Jurkat, Clone E6-1 (cell line): ENCODE results near the gene CDH20.

ENCODE experiments used
- DNase-seq: peaks from one replicate; pipeline ENCODE4 v3.0.0-alpha.2; 2011; ENCODE audit warnings: low read depth, low spot score
- H3K4me3 ChIP-seq: 2 replicates; pipeline ENCODE4 v1.5.1; 2011; ENCODE audit warnings: mild to moderate bottlenecking, low read length, control low read depth, moderate library complexity

CDH20 gene

DNA sequence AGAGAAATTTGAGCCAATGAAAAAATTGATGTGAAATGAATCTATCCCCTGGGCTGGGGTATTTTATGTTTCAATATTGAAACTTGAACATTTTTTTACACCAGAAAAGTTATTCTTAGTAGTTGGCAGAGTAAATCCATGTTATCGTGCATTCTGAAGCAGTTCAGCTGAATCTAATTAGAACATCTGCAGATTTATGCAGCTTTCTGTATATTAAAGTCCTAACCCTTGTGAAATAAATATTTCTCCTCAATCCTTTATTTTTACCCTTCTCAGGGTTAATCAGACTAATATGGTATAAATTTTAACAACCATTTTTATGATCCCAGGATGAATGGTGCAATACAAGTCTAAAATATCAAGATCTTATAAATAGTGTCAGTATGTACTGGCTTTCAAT lies 69.5 kb downstream of the CDH20 start:
- H3K4me3 ChIP-seq = no peak overlapping the region
- no peak for DNase-seq

DNA sequence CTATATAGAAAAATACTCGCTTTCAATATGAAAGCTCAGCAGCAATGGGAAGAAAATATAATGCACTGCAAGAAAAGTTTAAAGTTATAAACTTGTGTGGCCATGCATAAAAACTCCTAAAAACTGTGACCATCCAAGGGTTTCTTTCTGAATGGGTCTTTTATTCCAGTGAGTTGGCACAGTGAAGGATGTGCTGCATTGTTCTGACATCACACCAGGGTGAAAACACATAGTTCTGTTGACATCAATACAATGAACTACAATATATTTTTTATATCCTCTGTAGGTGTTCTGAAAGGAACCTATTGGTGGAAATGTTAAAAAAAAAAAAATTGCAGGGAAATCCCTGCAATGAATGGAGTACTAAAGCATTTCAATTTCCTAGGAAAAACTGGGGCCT lies 80.2 kb downstream of the CDH20 start:
- H3K4me3 ChIP-seq = no peak overlapping the region
- DNase-seq = no peak

- no peak overlapping the region for H3K4me3 ChIP-seq
- DNase-seq = no peak
These were observed 80.9 kb downstream of the CDH20 start for GRCh38 chr18:61414086-61414485.

GRCh38 chr18:61419763-61420162 lies 86.5 kb downstream of the CDH20 start:
- no peak for DNase-seq
- H3K4me3 ChIP-seq = no peak overlapping the region

GRCh38 chr18:61420218-61420885 lies 87.1 kb downstream of the CDH20 start:
- no peak for DNase-seq
- H3K4me3 ChIP-seq = no peak overlapping the region

DNA sequence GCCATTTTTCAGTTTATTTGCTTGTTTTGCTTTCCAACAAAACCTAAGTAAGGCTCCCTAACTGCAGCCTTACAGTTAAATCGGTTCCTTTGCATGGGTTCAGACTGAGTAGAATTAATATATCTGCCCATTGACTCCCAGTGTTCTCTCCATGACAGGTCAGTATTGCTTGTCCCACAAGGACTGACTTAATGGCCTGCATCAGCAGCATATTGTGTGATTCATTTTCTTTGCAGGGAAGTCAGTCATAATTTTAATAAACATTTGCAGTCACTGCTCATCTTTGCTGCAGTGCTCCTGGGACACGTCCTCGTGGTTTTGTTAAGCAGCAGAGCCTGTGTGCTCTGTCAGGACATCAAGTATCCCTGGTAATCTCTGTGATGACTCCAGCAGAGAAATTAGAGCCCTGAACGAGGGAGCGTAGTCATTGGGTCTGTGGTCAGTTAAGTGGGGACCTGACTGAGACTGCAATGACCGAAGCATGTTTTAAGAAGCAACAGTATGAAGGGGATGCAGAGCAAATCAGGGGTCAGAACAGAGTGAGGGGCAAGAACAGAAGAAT lies 93.3 kb downstream of the CDH20 start:
- DNase-seq = no peak
- no peak overlapping the region for H3K4me3 ChIP-seq

- no peak for DNase-seq
- H3K4me3 ChIP-seq = no peak overlapping the region
These were observed 95.0 kb downstream of the CDH20 start for GRCh38 chr18:61428266-61428665.

DNA sequence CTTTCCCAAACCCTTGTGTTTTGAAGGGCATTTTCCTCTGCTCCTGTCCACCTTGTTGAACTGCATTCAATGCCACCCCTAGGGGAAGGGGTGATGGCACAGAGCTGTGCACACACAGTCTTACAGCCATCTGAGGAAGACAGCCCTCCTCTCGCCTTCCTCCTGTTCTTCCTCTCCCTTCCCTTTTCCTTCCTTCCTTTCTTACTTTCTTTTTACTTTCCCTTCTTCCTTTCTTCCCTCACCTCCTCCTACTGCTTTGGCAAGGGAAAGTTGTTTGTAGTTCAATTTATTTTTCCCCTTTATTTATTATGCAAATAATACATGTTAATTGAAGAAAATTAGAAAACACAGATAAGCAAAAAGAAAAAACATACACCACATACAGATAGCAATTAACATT lies 99.4 kb downstream of the CDH20 start:
- DNase-seq = no peak
- no peak overlapping the region for H3K4me3 ChIP-seq

DNA sequence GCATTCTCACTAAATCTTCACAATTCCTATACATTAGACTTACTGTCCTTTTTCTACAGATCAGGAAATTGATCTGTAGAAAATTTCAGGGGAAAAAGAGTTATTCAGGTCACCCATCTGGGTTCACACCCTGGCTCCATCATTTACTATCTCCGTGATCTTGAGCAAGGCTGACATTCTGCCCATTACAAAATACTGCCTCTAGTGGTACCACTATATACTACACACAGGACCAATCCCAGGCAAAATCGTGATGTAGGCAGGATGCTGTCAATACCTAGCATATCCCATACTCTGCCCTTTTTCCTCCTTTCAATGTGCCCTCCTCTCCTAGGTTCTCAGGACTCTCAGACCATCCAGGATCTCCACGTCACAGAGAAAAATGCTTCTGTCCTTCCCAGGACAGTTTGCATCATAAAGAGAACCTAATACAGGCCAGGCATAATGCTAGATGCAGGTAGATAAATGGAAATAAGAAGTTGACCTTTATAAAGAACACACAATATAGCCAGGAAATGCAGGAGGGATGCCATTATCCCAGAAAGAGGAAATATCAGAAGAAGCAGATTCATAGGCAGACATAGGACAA lies 101.9 kb downstream of the CDH20 start:
- peak; percentile 27 for DNase-seq

DNA sequence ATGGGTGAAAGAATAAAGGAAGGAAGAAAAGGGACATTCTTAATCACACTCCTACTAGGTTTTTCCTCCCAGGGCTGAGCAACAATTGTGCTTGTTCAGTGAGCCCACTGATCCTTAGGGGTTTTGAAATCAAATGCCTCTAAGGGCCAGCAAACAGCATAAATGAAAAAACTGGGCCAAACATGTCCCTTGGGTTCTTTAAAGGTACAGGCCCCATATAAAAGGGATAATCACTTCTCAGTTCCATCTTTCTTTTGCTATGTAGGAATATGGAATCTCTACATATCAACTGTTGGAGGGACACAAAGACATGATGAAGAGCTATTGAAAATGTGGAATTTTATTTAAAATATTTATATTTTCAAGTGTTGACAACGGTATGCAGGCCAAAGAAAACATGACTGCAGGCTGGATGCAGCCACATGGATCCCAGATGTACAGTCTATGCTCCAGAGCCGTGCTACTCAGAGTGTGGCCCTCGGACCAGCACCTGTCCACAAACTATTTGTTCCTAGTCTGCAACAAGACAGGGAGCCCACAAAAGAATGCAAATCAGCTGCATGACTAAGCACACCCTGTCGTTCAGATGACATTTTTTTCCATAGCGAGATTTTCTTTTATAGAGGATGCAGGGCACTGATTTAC lies 110.0 kb downstream of the CDH20 start:
- no peak for DNase-seq

More for the DNA sequence above, 101.9 kb downstream of the CDH20 start:
- no peak overlapping the region for H3K4me3 ChIP-seq

GRCh38 chr18:61448316-61448715 lies 115.1 kb downstream of the CDH20 start:
- H3K4me3 ChIP-seq = no peak overlapping the region
- DNase-seq = no peak

More for the DNA sequence above, 110.0 kb downstream of the CDH20 start:
- H3K4me3 ChIP-seq = no peak overlapping the region

GRCh38 chr18:61459896-61460648 lies 126.8 kb downstream of the CDH20 start:
- no peak overlapping the region for H3K4me3 ChIP-seq
- DNase-seq = no peak

- no peak for DNase-seq
- no peak overlapping the region for H3K4me3 ChIP-seq
These were observed 131.4 kb downstream of the CDH20 start for GRCh38 chr18:61464551-61465142.

DNA sequence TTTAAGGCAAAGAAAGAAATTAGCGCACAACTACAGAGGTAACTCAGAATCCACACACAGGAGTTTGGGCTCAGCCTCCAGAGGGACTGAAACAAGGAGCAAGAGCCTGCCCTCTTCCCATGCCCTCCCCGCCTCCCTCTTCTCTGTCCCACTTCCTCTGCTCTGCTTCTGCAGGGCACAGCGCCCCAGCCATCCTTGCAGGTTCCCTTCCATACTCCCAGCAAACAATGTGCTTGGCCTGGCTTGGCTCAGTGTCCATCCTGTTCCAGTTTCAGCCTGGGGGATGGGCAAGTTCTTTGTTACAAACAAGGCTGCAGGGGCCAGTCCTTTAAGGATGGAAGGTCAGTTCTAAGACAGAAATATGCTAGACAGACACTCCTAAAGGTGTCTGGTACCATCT lies 133.5 kb downstream of the CDH20 start:
- no peak for DNase-seq
- no peak overlapping the region for H3K4me3 ChIP-seq

DNA sequence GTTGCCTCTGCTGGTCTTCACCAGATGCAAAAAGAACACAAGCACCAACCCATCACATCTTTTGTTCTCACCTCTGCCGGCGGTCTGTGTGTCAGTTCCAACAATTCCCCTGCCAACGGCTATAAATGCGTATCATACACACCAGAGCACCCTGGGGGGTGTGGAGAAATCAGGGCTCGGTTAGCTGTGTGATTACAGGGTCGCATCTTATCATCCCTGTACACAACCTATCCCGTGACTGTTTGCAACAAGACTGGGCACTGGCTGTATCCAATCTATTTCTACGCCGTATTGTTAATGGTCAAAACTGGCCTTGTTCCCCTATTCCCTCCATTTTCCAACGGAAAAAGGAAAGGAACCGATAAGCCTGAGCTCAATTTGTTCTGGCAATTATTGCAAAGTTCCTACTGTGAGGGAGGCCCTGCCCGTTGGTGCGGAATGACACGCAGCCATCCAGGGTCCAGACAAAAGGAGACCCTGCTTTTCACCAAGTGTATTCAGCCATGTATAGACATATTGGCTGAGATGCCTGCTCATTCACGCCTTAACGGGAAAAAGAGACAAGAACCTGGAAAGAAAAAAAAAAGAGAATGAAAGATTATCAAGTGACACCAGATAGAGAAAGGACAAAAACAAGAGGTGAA lies 136.9 kb downstream of the CDH20 start:
- DNase-seq = no peak
- H3K4me3 ChIP-seq = no peak overlapping the region

DNA sequence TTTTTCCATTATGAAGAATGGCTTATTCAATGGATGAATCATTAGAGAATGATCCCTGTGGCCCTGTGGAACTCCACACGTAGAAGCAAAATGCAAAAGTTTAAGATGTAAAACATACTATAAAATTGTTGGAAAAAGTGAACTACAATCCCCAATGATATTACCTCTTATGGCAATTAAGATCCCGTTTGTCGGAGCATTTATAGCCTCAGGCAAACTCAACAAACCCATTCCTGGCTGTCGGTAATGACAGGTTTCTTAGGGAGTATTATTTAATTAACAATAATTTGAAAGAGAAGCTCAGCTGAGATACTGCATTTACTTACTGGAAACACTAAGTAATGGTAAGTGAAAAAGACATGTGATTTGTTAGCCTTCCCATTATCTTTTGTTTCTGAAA lies 138.3 kb downstream of the CDH20 start:
- DNase-seq = no peak
- no peak overlapping the region for H3K4me3 ChIP-seq

GRCh38 chr18:61471942-61472341 lies 138.7 kb downstream of the CDH20 start:
- no peak overlapping the region for H3K4me3 ChIP-seq
- DNase-seq = no peak

DNA sequence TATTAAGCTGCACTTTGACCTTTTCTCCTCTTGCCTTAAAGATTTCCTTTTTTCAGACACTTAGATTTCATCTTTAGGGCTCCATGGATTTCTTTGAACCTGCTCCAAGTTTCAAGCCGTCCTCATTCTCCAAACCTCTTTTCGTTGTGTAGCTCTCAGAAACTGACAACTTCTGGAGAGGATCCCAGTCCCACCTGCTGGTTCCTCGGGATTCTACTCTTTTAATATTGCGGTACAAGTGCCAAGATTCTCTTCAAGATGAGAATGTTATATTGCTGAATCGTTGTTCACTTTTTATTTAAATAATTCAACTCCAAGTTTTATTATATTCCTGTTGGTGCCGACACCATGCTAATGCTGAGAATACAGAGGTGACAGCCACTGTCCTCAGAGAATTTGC lies 141.1 kb downstream of the CDH20 start:
- H3K4me3 ChIP-seq = no peak overlapping the region
- DNase-seq = no peak

DNA sequence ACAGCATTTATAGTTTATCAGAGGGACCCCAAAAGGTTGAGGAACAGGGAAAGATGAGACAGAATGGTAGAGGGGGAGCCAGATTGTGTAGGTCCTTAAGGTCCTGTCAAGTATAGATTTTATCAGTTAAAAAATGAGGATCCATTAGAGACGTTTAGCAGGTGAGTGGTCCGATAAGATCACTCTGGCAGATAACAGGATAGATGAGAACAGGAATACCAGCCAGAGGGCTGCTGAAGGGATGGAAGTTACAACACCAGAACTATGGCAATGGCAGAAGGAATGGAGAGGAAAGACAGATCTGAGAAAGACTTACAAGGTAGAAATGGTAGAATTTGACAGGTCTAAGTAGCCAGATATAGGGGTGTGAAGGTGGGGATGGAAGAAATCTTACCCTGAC lies 141.7 kb downstream of the CDH20 start:
- DNase-seq = no peak
- no peak overlapping the region for H3K4me3 ChIP-seq
